Lower leg skin (tissue), 3 donors: ENCODE results near the gene PAX7.

ENCODE experiments used
- CTCF ChIP-seq, 3 donors: fragments of 450-650 bp; IDR thresholded peaks; one replicate each; pipeline ENCODE4 v1.5.1; 2016; ENCODE audit warnings: antibody characterized with exemption in 3 of 3, mild to moderate bottlenecking in 3 of 3, moderate library complexity in 2 of 3
- POLR2A ChIP-seq, 2 donors: fragments of 450-650 bp; IDR thresholded peaks; one replicate each; pipeline ENCODE4 v1.6.1; 2016 to 2017; ENCODE audit warnings: antibody characterized with exemption in 2 of 2, mild to moderate bottlenecking in 1 of 2, moderate library complexity in 1 of 2

DNA sequence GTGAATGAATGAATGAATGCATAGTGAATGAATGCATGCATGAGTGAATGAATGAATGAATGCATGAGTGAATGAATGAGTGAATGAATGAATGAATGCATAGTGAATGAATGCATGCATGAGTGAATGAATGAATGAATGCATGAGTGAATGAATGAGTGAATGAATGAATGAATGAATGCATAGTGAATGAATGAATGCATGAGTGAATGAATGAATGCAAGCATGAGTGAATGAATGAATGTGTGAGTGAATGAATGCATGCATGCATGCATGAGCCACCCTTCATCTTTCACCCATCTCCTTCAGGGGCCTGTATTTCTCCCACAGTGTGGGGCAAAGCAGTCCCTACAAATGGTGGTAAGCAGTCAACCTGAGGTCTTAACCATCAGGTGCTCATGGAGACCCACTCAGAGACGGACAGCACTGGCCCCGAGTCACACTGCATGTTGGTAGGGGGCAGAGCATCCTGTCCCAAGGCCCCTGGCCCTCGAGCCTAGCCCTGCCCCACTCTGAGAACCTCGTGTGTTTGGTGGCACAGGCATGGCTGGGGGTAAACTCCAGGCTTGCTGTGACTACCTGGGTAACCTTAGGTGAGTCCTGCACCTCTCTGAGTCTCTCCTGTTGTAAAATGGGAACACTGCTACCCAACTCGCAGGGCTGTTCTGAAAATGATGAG is 28.0 kb upstream of the PAX7 start:
- TF ChIP-seq CTCF (IDR thresholded peaks at IDR 0.05): no peak
- TF ChIP-seq POLR2A (IDR thresholded peaks at IDR 0.05): no peak
